GM12878 (cell line): ENCODE measurements around the gene CABLES1.

Experiments
- BCL11A ChIP-seq: IDR thresholded peaks from 2 replicates; pipeline ENCODE4 v1.6.1; 2011; ENCODE audit warnings: low read depth, low read length
- CTCF ChIP-seq, 3 experiments: IDR thresholded peaks in 2 of 3; conservative IDR thresholded peaks in 1 of 3; 2 replicates each; pipeline ENCODE4 v1.5.1; 2011; ENCODE audit warnings: low read depth in 3 of 3, low read length in 3 of 3, mild to moderate bottlenecking in 3 of 3, control low read depth in 2 of 3, moderate library complexity in 2 of 3, inconsistent platforms in 1 of 3, mixed read lengths in 1 of 3; ENCODE audit not compliant: control insufficient read depth in 2 of 3, insufficient read depth in 1 of 3; ENCODE audit errors: extremely low read depth in 1 of 3
- FOS ChIP-seq: IDR thresholded peaks from 3 replicates; pipeline ENCODE4 v1.6.1; 2011; ENCODE audit warnings: borderline replicate concordance; ENCODE audit not compliant: insufficient read length; ENCODE audit errors: extremely low read depth
- JUNB ChIP-seq: IDR thresholded peaks from 2 replicates; pipeline ENCODE4 v1.6.1; 2016; ENCODE audit warnings: antibody characterized with exemption, mild to moderate bottlenecking
- POLR2AphosphoS5 ChIP-seq: IDR thresholded peaks from 2 replicates; pipeline ENCODE4 v1.6.1; 2011; ENCODE audit warnings: mild to moderate bottlenecking, low read length, inconsistent platforms
- RAD21 ChIP-seq: IDR thresholded peaks from 2 replicates; pipeline ENCODE4 v1.6.1; 2011; ENCODE audit warnings: mild to moderate bottlenecking, low read depth, low read length, moderate library complexity; ENCODE audit not compliant: insufficient read depth
- RBBP5 ChIP-seq: fragments of 200-600 bp; sonication (generic); conservative IDR thresholded peaks from 2 replicates; pipeline ENCODE4 v1.6.1; 2016
- SPI1 ChIP-seq: IDR thresholded peaks from 2 replicates; pipeline ENCODE4 v1.6.1; 2011; ENCODE audit warnings: low read depth, mild to moderate bottlenecking, low read length, moderate library complexity, borderline replicate concordance; ENCODE audit not compliant: insufficient read depth
- SUZ12 ChIP-seq: fragments of 200-600 bp; sonication (generic); IDR thresholded peaks from one replicate; pipeline ENCODE4 v1.6.1; 2018; ENCODE audit warnings: antibody characterized with exemption, mild to moderate bottlenecking; ENCODE audit not compliant: unreplicated experiment
- YBX1 ChIP-seq: fragments of 450-650 bp; IDR thresholded peaks from 2 replicates; pipeline ENCODE4 v1.6.1; 2016; ENCODE audit warnings: antibody characterized with exemption
- YY1 ChIP-seq: IDR thresholded peaks from 2 replicates; pipeline ENCODE4 v1.6.1; 2011; ENCODE audit warnings: low read depth, mild to moderate bottlenecking, low read length
- ZNF217 ChIP-seq: fragments of 450-650 bp; IDR thresholded peaks from 2 replicates; pipeline ENCODE4 v1.6.1; 2017; ENCODE audit warnings: antibody characterized with exemption, mild to moderate bottlenecking
- ZNF274 ChIP-seq: IDR thresholded peaks from one replicate; pipeline ENCODE4 v1.8.0; 2011; ENCODE audit not compliant: insufficient read length, insufficient read depth

GRCh38 chr18:23135550-23136325 is 453 bp downstream of the CABLES1 start:
- TF ChIP-seq FOS (no peak), CTCF (IDR thresholded peaks at IDR 0.05 in 2 of 3, conservative IDR thresholded peaks at IDR 0.05 in 1 of 3; ENCODE audit: control insufficient read depth in 2 of 3, extremely low read depth in 1 of 3, insufficient read depth in 1 of 3, low read depth in 3 of 3, low read length in 3 of 3) (no peak), RBBP5 (no peak), ZNF217 (no peak), POLR2AphosphoS5 (no peak), SPI1 (no peak), RAD21 (no peak), YY1 (peak; percentile 82), YBX1 (no peak), JUNB (no peak), ZNF274 (no peak), SUZ12 (no peak), BCL11A (no peak)
